Prostate gland (tissue), 2 donors: ENCODE data around the gene PKNOX1.

Experiments used
- CTCF ChIP-seq, 4 experiments: fragments of 200-600 bp in 2 of 4; fragments of 450-650 bp in 2 of 4; sonication (generic) in 2 of 4; IDR thresholded peaks; 1 replicate in 3 of 4; 2 replicates in 1 of 4; pipeline ENCODE4 v1.5.1; 2016 to 2019; ENCODE audit warnings: antibody characterized with exemption in 4 of 4, mild to moderate bottlenecking in 2 of 4, moderate library complexity in 2 of 4
- POLR2A ChIP-seq: fragments of 450-650 bp; IDR thresholded peaks from one replicate; pipeline ENCODE4 v1.6.1; 2016; ENCODE audit warnings: antibody characterized with exemption, mild to moderate bottlenecking
- POLR2AphosphoS5 ChIP-seq: sonication (generic); formaldehyde crosslinking; IDR thresholded peaks from one replicate; pipeline ENCODE4 v1.6.1; 2017; ENCODE audit warnings: antibody characterized with exemption

- TF ChIP-seq CTCF (IDR thresholded peaks at IDR 0.05) (no peak), POLR2AphosphoS5 (no peak), POLR2A (no peak)
Observed at GRCh38 chr21:43012596-43012995, 38.2 kb downstream of the PKNOX1 start.
